Astrocyte (in vitro differentiated cells and primary cell): ENCODE data around the gene NCBP2L. TPM values are rescaled to one million over a fixed set of nuclear protein-coding genes. Genes with fewer than 3 reads are reported as not detected.

Experiments used
- DNase-seq: peaks from one replicate; pipeline ENCODE4 v3.0.0-alpha.2; 2010; ENCODE audit warnings: low read depth
- FAIRE-seq: peaks from 2 replicates; lab custom pipeline; 2011; peaks lifted over from hg19 to GRCh38; lab: Jason Lieb, UNC
- H2AFZ ChIP-seq: 2 replicates; pipeline ENCODE4 v1.6.0; 2012; ENCODE audit warnings: low read depth, low read length, inconsistent platforms
- H3K27ac ChIP-seq: 2 replicates; pipeline ENCODE4 v1.5.1; 2011; ENCODE audit warnings: low read depth, low read length, inconsistent platforms
- H3K27me3 ChIP-seq: 2 replicates; pipeline ENCODE4 v1.6.0; 2011; ENCODE audit warnings: low read length, inconsistent platforms; ENCODE audit not compliant: insufficient read depth
- H3K36me3 ChIP-seq: 2 replicates; pipeline ENCODE4 v1.5.1; 2011; ENCODE audit warnings: low read length, inconsistent platforms; ENCODE audit not compliant: insufficient read depth
- H3K4me1 ChIP-seq: 2 replicates; pipeline ENCODE4 v1.5.1; 2011; ENCODE audit warnings: low read length, inconsistent platforms; ENCODE audit not compliant: insufficient read depth
- H3K4me2 ChIP-seq: 2 replicates; pipeline ENCODE4 v1.6.0; 2012; ENCODE audit warnings: low read length, inconsistent platforms
- H3K4me3 ChIP-seq: 2 replicates; pipeline ENCODE4 v1.5.1; 2011; ENCODE audit warnings: low read depth, mild to moderate bottlenecking, low read length, inconsistent platforms; ENCODE audit not compliant: insufficient read depth
- H3K79me2 ChIP-seq: 2 replicates; pipeline ENCODE4 v1.6.0; 2012; ENCODE audit warnings: mild to moderate bottlenecking, low read length, inconsistent platforms; ENCODE audit not compliant: insufficient read depth
- H3K9ac ChIP-seq: 2 replicates; pipeline ENCODE4 v1.6.0; 2012; ENCODE audit warnings: mild to moderate bottlenecking, low read length, inconsistent platforms
- H3K9me3 ChIP-seq: 2 replicates; pipeline ENCODE4 v1.5.1; 2012; ENCODE audit warnings: low read depth, mild to moderate bottlenecking, low read length, inconsistent platforms; ENCODE audit not compliant: insufficient read depth
- H4K20me1 ChIP-seq: 2 replicates; pipeline ENCODE4 v1.6.0; 2012; ENCODE audit warnings: low read length, inconsistent platforms; ENCODE audit not compliant: insufficient read depth
- H3K27ac Mint-ChIP-seq: one replicate; pipeline ENCODE4 v1.8.0; 2021; ENCODE audit warnings: mild to moderate bottlenecking, mixed read lengths; ENCODE audit not compliant: unreplicated experiment
- H3K27me3 Mint-ChIP-seq: one replicate; pipeline ENCODE4 v1.8.0; 2021; ENCODE audit warnings: low read depth, mixed read lengths; ENCODE audit not compliant: unreplicated experiment
- H3K36me3 Mint-ChIP-seq: one replicate; pipeline ENCODE4 v1.8.0; 2021; ENCODE audit warnings: low read depth, mixed read lengths; ENCODE audit not compliant: unreplicated experiment
- H3K4me1 Mint-ChIP-seq: one replicate; pipeline ENCODE4 v1.8.0; 2021; ENCODE audit warnings: low read depth, mixed read lengths; ENCODE audit not compliant: unreplicated experiment
- H3K4me3 Mint-ChIP-seq: one replicate; pipeline ENCODE4 v1.8.0; 2021; ENCODE audit warnings: mild to moderate bottlenecking, moderate library complexity, mixed read lengths; ENCODE audit not compliant: unreplicated experiment
- H3K9me3 Mint-ChIP-seq: one replicate; pipeline ENCODE4 v1.8.0; 2021; ENCODE audit warnings: mild to moderate bottlenecking, mixed read lengths; ENCODE audit not compliant: unreplicated experiment
- EZH2 ChIP-seq: IDR thresholded peaks from 2 replicates; pipeline ENCODE4 v1.6.1; 2012; ENCODE audit warnings: mild to moderate bottlenecking, low read length, inconsistent platforms; ENCODE audit not compliant: insufficient read depth
- total RNA-seq: library from RNA; stranded (reverse); gene quantifications from 2 replicates; pipeline ENCODE4 v1.2.1, GENCODE V29; 2021
- TF ChIP-seq, protein P1 (sequence below): IDR thresholded peaks from 2 replicates; pipeline ENCODE4 v1.5.1; 2011; ENCODE audit warnings: low read depth, mild to moderate bottlenecking, inconsistent platforms, low read length, moderate library complexity; ENCODE audit not compliant: insufficient read depth

The NCBP2L gene
- total RNA-seq, 1 donor from 2014 or later = not detected

DNA sequence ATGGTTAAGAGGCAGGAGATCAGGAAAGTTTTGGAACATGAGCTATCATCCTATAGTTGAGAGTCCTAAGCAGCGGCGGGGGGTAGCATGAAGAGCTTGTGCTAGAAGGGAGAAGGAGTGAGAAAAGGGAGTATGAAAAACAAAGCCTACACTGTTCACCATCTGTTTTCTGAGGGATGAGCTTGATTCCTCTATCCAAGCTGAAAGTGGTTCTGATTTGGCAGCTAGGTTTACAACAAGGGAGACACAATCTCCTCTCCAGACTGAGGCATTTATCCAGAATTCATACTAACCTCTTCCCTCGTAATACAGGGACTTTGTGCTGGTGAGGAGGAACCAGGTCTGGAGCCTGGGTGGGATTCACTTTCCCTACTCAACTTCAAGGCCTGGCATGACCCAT, 25.5 kb upstream of the NCBP2L start:
- Histone ChIP-seq H2AFZ (no peak overlapping the region), H3K4me3 (no peak overlapping the region), H3K4me2 (no peak overlapping the region), H3K27ac (no peak overlapping the region), H3K9ac (no peak overlapping the region), H3K9me3 (no peaks in the 10 kb centered on the region), H3K27me3 (no peaks in the 10 kb centered on the region), H3K79me2 (no peaks in the 10 kb centered on the region), H3K36me3 (no peaks in the 10 kb centered on the region), H4K20me1 (no peaks in the 10 kb centered on the region), H3K4me1 (peaks cover 8% of the 10 kb centered on the region)
- DNase-seq (no peak), FAIRE-seq (peak; percentile 59)
- peaks cover 13% of the 10 kb centered on the region for H3K4me1 Mint-ChIP-seq
- H3K27me3 Mint-ChIP-seq = peaks cover 2% of the 10 kb centered on the region
- TF ChIP-seq, protein P1, sequence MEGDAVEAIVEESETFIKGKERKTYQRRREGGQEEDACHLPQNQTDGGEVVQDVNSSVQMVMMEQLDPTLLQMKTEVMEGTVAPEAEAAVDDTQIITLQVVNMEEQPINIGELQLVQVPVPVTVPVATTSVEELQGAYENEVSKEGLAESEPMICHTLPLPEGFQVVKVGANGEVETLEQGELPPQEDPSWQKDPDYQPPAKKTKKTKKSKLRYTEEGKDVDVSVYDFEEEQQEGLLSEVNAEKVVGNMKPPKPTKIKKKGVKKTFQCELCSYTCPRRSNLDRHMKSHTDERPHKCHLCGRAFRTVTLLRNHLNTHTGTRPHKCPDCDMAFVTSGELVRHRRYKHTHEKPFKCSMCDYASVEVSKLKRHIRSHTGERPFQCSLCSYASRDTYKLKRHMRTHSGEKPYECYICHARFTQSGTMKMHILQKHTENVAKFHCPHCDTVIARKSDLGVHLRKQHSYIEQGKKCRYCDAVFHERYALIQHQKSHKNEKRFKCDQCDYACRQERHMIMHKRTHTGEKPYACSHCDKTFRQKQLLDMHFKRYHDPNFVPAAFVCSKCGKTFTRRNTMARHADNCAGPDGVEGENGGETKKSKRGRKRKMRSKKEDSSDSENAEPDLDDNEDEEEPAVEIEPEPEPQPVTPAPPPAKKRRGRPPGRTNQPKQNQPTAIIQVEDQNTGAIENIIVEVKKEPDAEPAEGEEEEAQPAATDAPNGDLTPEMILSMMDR = no peak
- TF ChIP-seq EZH2 = no peak
- H3K27ac Mint-ChIP-seq = no peak overlapping the region
- H3K36me3 Mint-ChIP-seq = peaks cover 1% of the 10 kb centered on the region
- H3K9me3 Mint-ChIP-seq = no peaks in the 10 kb centered on the region
- H3K4me3 Mint-ChIP-seq = no peak overlapping the region

DNA sequence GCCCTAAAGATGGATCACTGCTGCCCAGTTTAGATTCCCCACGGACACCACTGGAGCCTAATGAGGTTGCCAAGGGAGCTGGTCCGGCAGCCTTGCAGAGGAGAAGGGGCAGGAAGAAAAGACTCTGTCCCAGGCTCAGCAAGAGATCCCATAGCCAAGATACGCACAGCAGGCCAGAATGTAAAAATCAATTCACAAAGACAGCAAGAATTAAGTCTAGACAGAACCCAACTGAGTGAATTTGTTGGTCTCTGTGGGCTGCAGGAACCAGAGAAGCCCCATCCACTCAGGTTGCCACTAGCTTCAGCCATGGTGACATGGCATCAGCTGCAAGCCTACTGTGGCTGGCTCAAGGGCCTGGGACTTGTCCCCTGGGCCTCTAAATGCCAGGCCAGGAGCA, 24.8 kb upstream of the NCBP2L start:
- no peak overlapping the region for H3K4me3 Mint-ChIP-seq
- H3K27me3 ChIP-seq = no peaks in the 10 kb centered on the region
- peaks cover 7% of the 10 kb centered on the region for H3K4me1 Mint-ChIP-seq
- H3K36me3 ChIP-seq = no peaks in the 10 kb centered on the region
- DNase-seq (no peak), FAIRE-seq (peak; percentile 20)
- H3K27ac ChIP-seq = no peak overlapping the region
- no peaks in the 10 kb centered on the region for H3K9me3 ChIP-seq
- no peaks in the 10 kb centered on the region for H3K9me3 Mint-ChIP-seq
- H3K36me3 Mint-ChIP-seq = peaks cover 1% of the 10 kb centered on the region
- no peak overlapping the region for H3K27ac Mint-ChIP-seq
- peaks cover 3% of the 10 kb centered on the region for H3K27me3 Mint-ChIP-seq
- no peak overlapping the region for H3K4me3 ChIP-seq
- TF ChIP-seq, protein P1 = no peak
- no peak for TF ChIP-seq EZH2
- no peak overlapping the region for H3K4me2 ChIP-seq
- no peaks in the 10 kb centered on the region for H3K79me2 ChIP-seq
- no peak overlapping the region for H2AFZ ChIP-seq
- H4K20me1 ChIP-seq = no peaks in the 10 kb centered on the region
- H3K4me1 ChIP-seq = peaks cover 4% of the 10 kb centered on the region
- no peak overlapping the region for H3K9ac ChIP-seq

DNA sequence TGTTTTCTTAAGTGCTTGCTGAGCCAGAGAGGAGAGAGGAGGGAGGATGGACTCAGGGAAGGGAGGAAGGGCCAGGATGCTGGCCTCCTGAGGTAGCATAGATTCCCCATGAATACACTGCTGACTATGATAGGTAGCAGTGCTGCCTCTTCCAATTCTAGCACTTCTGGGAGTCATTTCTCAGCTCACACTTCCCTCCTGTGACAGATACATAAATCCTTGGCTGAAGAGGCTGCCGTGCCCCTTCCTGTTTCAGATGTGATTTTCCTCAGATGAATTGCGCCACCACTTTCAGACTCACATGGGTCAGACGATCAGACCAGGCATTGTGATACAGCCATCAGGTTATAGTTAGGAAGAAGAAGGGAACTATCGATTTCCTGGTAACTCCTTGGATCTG, 24.3 kb upstream of the NCBP2L start:
- Mint-ChIP-seq H3K4me3 (no peak overlapping the region), H3K27me3 (peaks cover 5% of the 10 kb centered on the region), H3K36me3 (peaks cover 1% of the 10 kb centered on the region), H3K9me3 (no peaks in the 10 kb centered on the region), H3K27ac (no peak overlapping the region), H3K4me1 (peaks cover 3% of the 10 kb centered on the region)
- H3K9ac ChIP-seq = no peak overlapping the region
- no peak overlapping the region for H3K27ac ChIP-seq
- H3K4me3 ChIP-seq = no peak overlapping the region
- H3K36me3 ChIP-seq = no peaks in the 10 kb centered on the region
- H3K9me3 ChIP-seq = no peaks in the 10 kb centered on the region
- no peaks in the 10 kb centered on the region for H4K20me1 ChIP-seq
- no peak overlapping the region for H3K4me2 ChIP-seq
- H2AFZ ChIP-seq = no peak overlapping the region
- H3K79me2 ChIP-seq = no peaks in the 10 kb centered on the region
- peaks cover under 1% of the 10 kb centered on the region for H3K4me1 ChIP-seq
- DNase-seq = no peak
- TF ChIP-seq EZH2 = no peak
- no peak for FAIRE-seq
- H3K27me3 ChIP-seq = peaks cover 4% of the 10 kb centered on the region
